GM12892 (cell line): ENCODE results near the gene ID2.

Experiments used
- POLR2A ChIP-seq: IDR thresholded peaks from 2 replicates; pipeline ENCODE4 v1.6.1; 2011; ENCODE audit warnings: low read depth, low read length, control low read depth
- POLR2AphosphoS5 ChIP-seq: IDR thresholded peaks from 2 replicates; pipeline ENCODE4 v1.6.1; 2011; ENCODE audit warnings: low read depth, low read length, control low read depth
- TAF1 ChIP-seq: IDR thresholded peaks from 2 replicates; pipeline ENCODE4 v1.6.1; 2011; ENCODE audit warnings: low read depth, mild to moderate bottlenecking, control low read depth, low read length, borderline replicate concordance

DNA sequence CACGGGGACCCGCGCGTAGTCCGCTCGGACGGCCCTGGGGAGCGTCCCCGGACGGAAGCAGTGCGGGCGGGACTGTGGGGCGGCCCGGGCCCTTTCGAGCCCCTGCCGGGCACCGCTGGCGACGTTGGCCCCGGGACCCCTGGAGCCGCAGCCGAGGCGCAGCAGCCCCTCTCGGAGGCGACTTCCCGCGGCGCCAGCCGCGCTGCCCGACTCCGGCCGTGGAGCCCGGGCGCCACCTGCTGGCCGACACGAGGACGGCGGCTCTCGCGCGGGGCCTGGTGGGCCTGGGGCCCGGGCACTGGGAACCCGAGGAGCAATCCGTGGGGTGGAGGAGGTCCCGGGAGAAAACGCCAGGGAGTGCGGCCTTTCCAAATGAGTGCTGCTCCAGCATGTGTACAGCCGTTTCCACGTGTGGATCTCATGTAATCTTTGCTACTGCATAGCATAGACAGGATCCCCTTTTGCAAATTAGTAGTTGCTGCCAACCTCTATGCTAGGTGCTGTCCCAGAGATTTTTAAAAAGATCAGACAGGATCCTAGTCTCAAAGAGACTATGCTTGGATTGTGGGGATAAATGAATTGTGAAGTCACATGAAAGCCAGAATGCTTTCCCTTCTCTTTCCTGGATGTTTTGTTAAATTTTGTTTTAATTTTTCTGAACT, 4.0 kb downstream of the ID2 start:
- no peak for TF ChIP-seq POLR2AphosphoS5
- TF ChIP-seq POLR2A, result no peak
- no peak for TF ChIP-seq TAF1
